HG03135 (cell line): ENCODE data around the gene CAPN14.

Experiments used
- ATAC-seq: cut with Tn5 transposase; IDR thresholded peaks from one replicate; pipeline ENCODE4 v1.9.1; 2021; ENCODE audit warnings: mild to moderate bottlenecking, moderate library complexity; ENCODE audit not compliant: unreplicated experiment

The CAPN14 gene

GRCh38 chr2:31142110-31142509 lies 75.2 kb downstream of the CAPN14 start:
- no peak for ATAC-seq

- ATAC-seq: no peak
Observed at GRCh38 chr2:31141443-31142085, 75.8 kb downstream of the CAPN14 start.

GRCh38 chr2:31140151-31140550 lies 77.2 kb downstream of the CAPN14 start:
- no peak for ATAC-seq

GRCh38 chr2:31139671-31140070 lies 77.6 kb downstream of the CAPN14 start:
- ATAC-seq: no peak

GRCh38 chr2:31138037-31138962 lies 79.0 kb downstream of the CAPN14 start, which contains the start of gene GALNT14:
TSS of gene GALNT14 (minus strand) at chr2:31138440. CDS start at chr2:31138086, 354 bp downstream.
- no peak for ATAC-seq

- ATAC-seq: no peak
Observed at GRCh38 chr2:31137211-31138036, 79.9 kb downstream of the CAPN14 start.

GRCh38 chr2:31136732-31137131 lies 80.6 kb downstream of the CAPN14 start:
- no peak for ATAC-seq

GRCh38 chr2:31136000-31136399 lies 81.3 kb downstream of the CAPN14 start:
- ATAC-seq: no peak

- ATAC-seq: no peak
Observed at GRCh38 chr2:31134480-31134879, 82.8 kb downstream of the CAPN14 start.

GRCh38 chr2:31132786-31133185 lies 84.5 kb downstream of the CAPN14 start:
- no peak for ATAC-seq

GRCh38 chr2:31131871-31132270 lies 85.4 kb downstream of the CAPN14 start:
- no peak for ATAC-seq

- no peak for ATAC-seq
Observed at GRCh38 chr2:31129375-31130171, 87.7 kb downstream of the CAPN14 start.

- ATAC-seq: no peak
Observed at GRCh38 chr2:31127931-31128330, 89.4 kb downstream of the CAPN14 start.

- no peak for ATAC-seq
Observed at GRCh38 chr2:31125918-31126695, 91.2 kb downstream of the CAPN14 start.

GRCh38 chr2:31124904-31125303 lies 92.4 kb downstream of the CAPN14 start:
- ATAC-seq: no peak
